WTC11 (cell line): Measurements from ENCODE around the gene SPOCK1.

Experiments used
- ATF6 ChIP-seq: sonication (generic); formaldehyde crosslinking; IDR thresholded peaks from 2 replicates; pipeline ENCODE4 v1.8.1; 2023; ENCODE audit warnings: mild to moderate bottlenecking, missing genetic modification reagents
- TF ChIP-seq, protein P1 (sequence below): sonication (generic); formaldehyde crosslinking; IDR thresholded peaks from 2 replicates; pipeline ENCODE4 v1.8.1; 2022; ENCODE audit warnings: low read depth, mild to moderate bottlenecking, moderate library complexity, missing genetic modification reagents, borderline replicate concordance
- TF ChIP-seq, protein P2 (sequence below): fragments of 200-600 bp; IDR thresholded peaks from 2 replicates; pipeline ENCODE4 v1.8.0; 2022; ENCODE audit warnings: antibody characterized with exemption

GRCh38 chr5:137348759-137349158 is 150.4 kb downstream of the SPOCK1 start:
- TF ChIP-seq, protein P1, sequence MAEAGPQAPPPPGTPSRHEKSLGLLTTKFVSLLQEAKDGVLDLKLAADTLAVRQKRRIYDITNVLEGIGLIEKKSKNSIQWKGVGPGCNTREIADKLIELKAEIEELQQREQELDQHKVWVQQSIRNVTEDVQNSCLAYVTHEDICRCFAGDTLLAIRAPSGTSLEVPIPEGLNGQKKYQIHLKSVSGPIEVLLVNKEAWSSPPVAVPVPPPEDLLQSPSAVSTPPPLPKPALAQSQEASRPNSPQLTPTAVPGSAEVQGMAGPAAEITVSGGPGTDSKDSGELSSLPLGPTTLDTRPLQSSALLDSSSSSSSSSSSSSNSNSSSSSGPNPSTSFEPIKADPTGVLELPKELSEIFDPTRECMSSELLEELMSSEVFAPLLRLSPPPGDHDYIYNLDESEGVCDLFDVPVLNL, result no peak
- no peak for TF ChIP-seq ATF6 (CRISPR knock-in tag)
- TF ChIP-seq, protein P2, sequence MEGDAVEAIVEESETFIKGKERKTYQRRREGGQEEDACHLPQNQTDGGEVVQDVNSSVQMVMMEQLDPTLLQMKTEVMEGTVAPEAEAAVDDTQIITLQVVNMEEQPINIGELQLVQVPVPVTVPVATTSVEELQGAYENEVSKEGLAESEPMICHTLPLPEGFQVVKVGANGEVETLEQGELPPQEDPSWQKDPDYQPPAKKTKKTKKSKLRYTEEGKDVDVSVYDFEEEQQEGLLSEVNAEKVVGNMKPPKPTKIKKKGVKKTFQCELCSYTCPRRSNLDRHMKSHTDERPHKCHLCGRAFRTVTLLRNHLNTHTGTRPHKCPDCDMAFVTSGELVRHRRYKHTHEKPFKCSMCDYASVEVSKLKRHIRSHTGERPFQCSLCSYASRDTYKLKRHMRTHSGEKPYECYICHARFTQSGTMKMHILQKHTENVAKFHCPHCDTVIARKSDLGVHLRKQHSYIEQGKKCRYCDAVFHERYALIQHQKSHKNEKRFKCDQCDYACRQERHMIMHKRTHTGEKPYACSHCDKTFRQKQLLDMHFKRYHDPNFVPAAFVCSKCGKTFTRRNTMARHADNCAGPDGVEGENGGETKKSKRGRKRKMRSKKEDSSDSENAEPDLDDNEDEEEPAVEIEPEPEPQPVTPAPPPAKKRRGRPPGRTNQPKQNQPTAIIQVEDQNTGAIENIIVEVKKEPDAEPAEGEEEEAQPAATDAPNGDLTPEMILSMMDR, result no peak
